PC-9 (cell line): ENCODE results near the gene AGBL4.

Experiments used
- CTCF ChIP-seq: fragments of 200-600 bp; sonication (generic); conservative IDR thresholded peaks from 2 replicates; pipeline ENCODE4 v1.6.1; 2017; ENCODE audit warnings: mixed run types, antibody characterized with exemption, mild to moderate bottlenecking, moderate library complexity
- EZH2 ChIP-seq: fragments of 200-600 bp; sonication (generic); IDR thresholded peaks from 2 replicates; pipeline ENCODE4 v1.8.0; 2017; ENCODE audit warnings: antibody characterized with exemption, low read depth

- no peak for TF ChIP-seq CTCF
- no peak for TF ChIP-seq EZH2
Observed at GRCh38 chr1:48920851-48921250, 1102.9 kb downstream of the AGBL4 start.
